H1 (cell line): Measurements from ENCODE around the gene RNF212. TPM values are rescaled to one million over a fixed set of nuclear protein-coding genes. Genes with fewer than 3 reads are reported as not detected.

Experiments
- CTCF ChIA-PET: fragments of 300-600 bp; sonication (Branson Sonifier 250); formaldehyde crosslinking; loops from one replicate; lab custom pipeline; 2021; ENCODE audit not compliant: partially characterized antibody; lab: Charles Lee
- POLR2A ChIA-PET: fragments of 300-600 bp; sonication (Branson Sonifier 250); formaldehyde crosslinking; loops from one replicate; lab custom pipeline; 2021; ENCODE audit warnings: inconsistent platforms; ENCODE audit not compliant: partially characterized antibody; lab: Charles Lee
- DNase-seq, 2 experiments: peaks; one replicate each; pipeline versions ENCODE4 v3.0.0 to v3.0.0-alpha.2; 2010 to 2022; ENCODE audit warnings: low spot score in 2 of 2, low read depth in 1 of 2, mixed read lengths in 1 of 2
- FAIRE-seq: peaks from 2 replicates; lab custom pipeline; 2011; peaks lifted over from hg19 to GRCh38; lab: Jason Lieb, UNC
- H2AFZ ChIP-seq: 2 replicates; pipeline ENCODE4 v1.8.1; 2012; ENCODE audit warnings: low read length, inconsistent platforms
- H2AK5ac ChIP-seq: 2 replicates; pipeline ENCODE4 v1.6.1; 2013; ENCODE audit warnings: low read depth, low read length
- H2BK120ac ChIP-seq: replicated peaks from 2 replicates; pipeline ENCODE3; 2013; ENCODE audit warnings: low read depth, low read length, inconsistent platforms
- H2BK12ac ChIP-seq: 2 replicates; pipeline ENCODE4 v1.6.1; 2013; ENCODE audit warnings: low read depth, low read length
- H2BK15ac ChIP-seq: 2 replicates; pipeline ENCODE4 v1.6.1; 2013; ENCODE audit warnings: low read length
- H2BK20ac ChIP-seq: 2 replicates; pipeline ENCODE4 v1.6.1; 2013; ENCODE audit warnings: low read length
- H2BK5ac ChIP-seq: 2 replicates; pipeline ENCODE4 v1.6.1; 2013; ENCODE audit warnings: low read depth, low read length
- H3K14ac ChIP-seq: 2 replicates; pipeline ENCODE4 v1.6.1; 2013; ENCODE audit warnings: inconsistent platforms; ENCODE audit not compliant: insufficient read length
- H3K18ac ChIP-seq: 2 replicates; pipeline ENCODE4 v1.6.1; 2013; ENCODE audit warnings: low read length; ENCODE audit errors: extremely low read depth
- H3K23ac ChIP-seq: 2 replicates; pipeline ENCODE4 v1.6.1; 2013; ENCODE audit warnings: inconsistent platforms; ENCODE audit not compliant: insufficient read length
- H3K23me2 ChIP-seq: 2 replicates; pipeline ENCODE4 v1.6.1; 2013; ENCODE audit warnings: low read depth, low read length
- H3K27ac ChIP-seq: 2 replicates; pipeline ENCODE4 v1.6.1; 2011; ENCODE audit warnings: low read depth, low read length, inconsistent platforms
- H3K27me3 ChIP-seq, 4 experiments: replicated peaks in 1 of 4; 1 replicate in 1 of 4; 2 replicates in 3 of 4; pipeline versions ENCODE4 v1.6.1 to v1.8.1; 2011 to 2013; ENCODE audit warnings: low read length in 3 of 4, mild to moderate bottlenecking in 3 of 4, inconsistent platforms in 2 of 4, mixed read lengths in 2 of 4, moderate library complexity in 1 of 4; ENCODE audit not compliant: control insufficient read depth in 3 of 4, insufficient read depth in 3 of 4; ENCODE audit errors: extremely low read depth in 1 of 4
- H3K36me3 ChIP-seq, 4 experiments: 2 replicates each; pipeline versions ENCODE4 v1.6.1 to v1.8.1; 2011 to 2013; ENCODE audit warnings: mild to moderate bottlenecking in 4 of 4, low read length in 3 of 4, moderate library complexity in 2 of 4, control low read depth in 1 of 4, inconsistent platforms in 1 of 4; ENCODE audit not compliant: insufficient read depth in 4 of 4, control insufficient read depth in 2 of 4
- H3K4ac ChIP-seq: replicated peaks from 2 replicates; pipeline ENCODE3; 2013; ENCODE audit warnings: low read length, low read depth, mixed read lengths, inconsistent platforms; ENCODE audit not compliant: insufficient read length
- H3K4me1 ChIP-seq, 4 experiments: replicated peaks in 1 of 4; 1 replicate in 1 of 4; 2 replicates in 3 of 4; pipeline versions ENCODE4 v1.6.1 to v1.8.1; 2011 to 2013; ENCODE audit warnings: low read length in 3 of 4, inconsistent platforms in 2 of 4, mixed read lengths in 1 of 4; ENCODE audit not compliant: insufficient read depth in 4 of 4, control insufficient read depth in 3 of 4
- H3K4me2 ChIP-seq, 2 experiments: 2 replicates each; pipeline versions ENCODE4 v1.6.1 to v1.8.1; 2011 to 2013; ENCODE audit warnings: low read depth in 2 of 2, low read length in 2 of 2, control low read depth in 1 of 2, inconsistent platforms in 1 of 2, mild to moderate bottlenecking in 1 of 2; ENCODE audit not compliant: insufficient read depth in 1 of 2
- H3K4me3 ChIP-seq, 4 experiments: fragments of 200-600, 300-600 bp in 1 of 4; sonication (generic), shearing (Covaris generic), sonication (Bioruptor Twin) in 1 of 4; 2 replicates each; pipeline versions ENCODE4 v1.5.1 to v1.8.1; 2011 to 2016; ENCODE audit warnings: low read length in 4 of 4, low read depth in 3 of 4, control low read depth in 2 of 4, inconsistent platforms in 2 of 4, mild to moderate bottlenecking in 2 of 4, mixed read lengths in 1 of 4, moderate library complexity in 1 of 4; ENCODE audit not compliant: insufficient read depth in 2 of 4; ENCODE audit errors: extremely low read depth in 1 of 4
- H3K56ac ChIP-seq: replicated peaks from 2 replicates; pipeline ENCODE3; 2013; ENCODE audit warnings: low read depth, mild to moderate bottlenecking, mixed read lengths, low read length, inconsistent platforms; ENCODE audit not compliant: insufficient read length
- H3K79me1 ChIP-seq: 2 replicates; pipeline ENCODE4 v1.6.1; 2013; ENCODE audit warnings: low read depth, low read length, control low read depth
- H3K79me2 ChIP-seq, 2 experiments: 2 replicates each; pipeline versions ENCODE4 v1.6.1 to v1.8.1; 2012 to 2013; ENCODE audit warnings: low read length in 2 of 2, mild to moderate bottlenecking in 2 of 2, inconsistent platforms in 1 of 2; ENCODE audit not compliant: insufficient read depth in 2 of 2, control insufficient read depth in 1 of 2
- H3K9ac ChIP-seq, 4 experiments: replicated peaks in 1 of 4; 1 replicate in 1 of 4; 2 replicates in 3 of 4; pipeline versions ENCODE4 v1.6.1 to v1.8.1; 2011 to 2013; ENCODE audit warnings: low read depth in 3 of 4, low read length in 3 of 4, control low read depth in 2 of 4, mild to moderate bottlenecking in 2 of 4, moderate library complexity in 2 of 4, inconsistent platforms in 1 of 4; ENCODE audit errors: extremely low read depth in 1 of 4
- H3K9me3 ChIP-seq, 2 experiments: 2 replicates each; pipeline versions ENCODE4 v1.6.1 to v1.8.1; 2012 to 2013; ENCODE audit warnings: mild to moderate bottlenecking in 2 of 2, moderate library complexity in 2 of 2, control low read depth in 1 of 2, inconsistent platforms in 1 of 2, low read depth in 1 of 2, low read length in 1 of 2, mixed read lengths in 1 of 2; ENCODE audit not compliant: insufficient read depth in 2 of 2
- H4K20me1 ChIP-seq, 2 experiments: replicated peaks in 1 of 2; 2 replicates each; pipeline versions ENCODE3 to v1.8.1; 2011 to 2013; ENCODE audit warnings: inconsistent platforms in 2 of 2, low read length in 2 of 2, mild to moderate bottlenecking in 1 of 2; ENCODE audit not compliant: insufficient read depth in 2 of 2, control insufficient read depth in 1 of 2
- H4K5ac ChIP-seq: 2 replicates; pipeline ENCODE4 v1.6.1; 2013; ENCODE audit warnings: low read length, low read depth, mixed read lengths, inconsistent platforms; ENCODE audit not compliant: insufficient read length
- H4K8ac ChIP-seq: 2 replicates; pipeline ENCODE4 v1.8.0; 2013; ENCODE audit warnings: mild to moderate bottlenecking, moderate library complexity, low read length, inconsistent platforms; ENCODE audit not compliant: insufficient read depth; ENCODE audit errors: extremely low read depth
- H4K91ac ChIP-seq: replicated peaks from 2 replicates; pipeline ENCODE3; 2013; ENCODE audit warnings: low read length, mixed read lengths, inconsistent platforms; ENCODE audit not compliant: insufficient read length
- BRCA1 ChIP-seq: IDR thresholded peaks from 2 replicates; pipeline ENCODE4 v1.6.1; 2012; ENCODE audit warnings: low read depth, low read length, improper control_type of control experiment
- CTBP2 ChIP-seq: IDR thresholded peaks from 2 replicates; pipeline ENCODE4 v1.7.0; 2011; ENCODE audit warnings: borderline replicate concordance, mild to moderate bottlenecking, moderate library complexity, mixed read lengths, low read length; ENCODE audit not compliant: insufficient read depth, insufficient read length
- JUN ChIP-seq: IDR thresholded peaks from 2 replicates; pipeline ENCODE4 v1.6.1; 2011; ENCODE audit warnings: low read depth, mild to moderate bottlenecking, improper control_type of control experiment, low read length
- SIX5 ChIP-seq: IDR thresholded peaks from 2 replicates; pipeline ENCODE4 v1.6.1; 2011; ENCODE audit warnings: mild to moderate bottlenecking, low read depth, low read length
- WGBS, 2 experiments: shearing (Covaris generic) in 1 of 2; methylation state at CpG; one replicate each; pipeline versions ENCODE4 v1.1.6 to v1.1.7; 2013 to 2015; ENCODE audit warnings: low lambda C conversion rate in 2 of 2, mixed read lengths in 2 of 2, inconsistent platforms in 1 of 2, low coverage in 1 of 2, missing lambda C conversion rate in 1 of 2; ENCODE audit not compliant: insufficient replicate concordance in 2 of 2, insufficient coverage in 1 of 2, insufficient read length in 1 of 2; ENCODE audit errors: extremely low coverage in 1 of 2, missing lambda C conversion rate in 1 of 2; 5-methylcytosine and 5-hydroxymethylcytosine counted together
- polyA plus RNA-seq, 7 experiments: library from polyadenylated mRNA; depleted of rRNA in 3 of 7; stranded (reverse) in 5 of 7; unstranded in 2 of 7; fragments of >200 nt in 5 of 7; fragments of 200-250 nt in 2 of 7; gene quantifications; 1 replicate in 5 of 7; 2 replicates in 1 of 7; 4 replicates in 1 of 7; pipeline versions ENCODE4 v1.2.1 to v1.2.3, GENCODE V29; 2011 to 2013; ENCODE audit warnings: missing spikeins in 2 of 7, mixed read lengths in 2 of 7
- total RNA-seq: library from RNA; stranded (reverse); fragmentation: NEBNext Ultra II Directional; extraction: Animal tissue kit (Norgen Biotek cat#: 25700); gene quantifications from 2 replicates; pipeline ENCODE4 v1.2.1, GENCODE V29; 2021
- TF ChIP-seq, protein P1 (sequence below): IDR thresholded peaks from 2 replicates; pipeline ENCODE4 v1.6.1; 2011; ENCODE audit warnings: low read length, improper control_type of control experiment
- TF ChIP-seq, protein P2 (sequence below): IDR thresholded peaks from 2 replicates; pipeline ENCODE4 v1.6.1; 2012; ENCODE audit warnings: inconsistent platforms

Gene RNF212
- total and polyA plus RNA-seq, 2 of the 8 experiments (the other 6 are each of a cell fraction or from before 2014, with no cell fraction given), result 3.4 to 5.4 TPM

DNA sequence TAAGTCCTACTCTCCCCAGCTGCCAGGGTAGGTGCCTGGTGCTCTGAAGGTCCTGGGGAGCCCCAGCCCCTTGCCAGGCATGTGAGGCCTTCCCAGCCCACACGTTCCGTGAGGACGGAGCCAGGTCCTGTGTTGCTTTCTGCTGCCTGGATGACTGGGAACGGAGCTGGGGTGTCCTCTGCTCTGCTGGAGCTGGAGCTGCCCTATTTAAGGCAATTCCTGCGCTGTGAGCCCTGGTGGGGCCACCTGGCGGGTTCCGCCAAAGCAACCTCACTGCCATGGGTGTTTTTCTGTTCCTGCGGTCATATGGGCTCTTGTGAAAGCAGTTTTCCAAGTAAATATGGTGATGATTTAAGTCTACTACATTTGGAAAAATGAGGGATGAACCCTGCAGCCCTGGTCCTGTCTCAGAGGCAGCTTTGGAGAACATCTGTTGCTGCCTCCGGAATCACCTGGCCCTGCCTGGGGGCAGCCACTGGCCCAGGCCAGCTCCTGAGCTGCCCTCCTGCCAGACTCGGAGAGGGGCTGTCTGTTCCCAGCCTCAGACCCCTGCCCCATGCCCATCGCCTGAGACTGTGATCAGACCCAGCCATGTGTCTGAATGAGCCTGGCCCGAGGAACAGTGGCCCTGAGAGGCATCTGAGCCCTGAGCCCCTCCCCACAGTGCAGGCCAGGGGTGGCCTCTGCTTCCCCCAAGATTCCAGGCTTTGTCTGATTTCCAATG lies 68.7 kb downstream of the RNF212 start:
- H3K27ac ChIP-seq, result no peak overlapping the region
- FAIRE-seq, result no peak
- no peak for DNase-seq

More for the DNA sequence above, 68.7 kb downstream of the RNF212 start:
- peak overlapping the region; percentile 75 for H3K18ac ChIP-seq
- H3K14ac ChIP-seq, result no peak overlapping the region
- H3K23me2 ChIP-seq, result peaks cover 14% of the 10 kb centered on the region
- H2BK120ac ChIP-seq, result no peak overlapping the region
- no peaks in the 10 kb centered on the region for H3K79me2 ChIP-seq
- no peak overlapping the region for H2AFZ ChIP-seq
- H4K91ac ChIP-seq, result peak overlapping the region; percentile 55
- H2BK5ac ChIP-seq, result peak overlapping the region; percentile 92; the same call in 1 of the 2 replicates
- no peaks in the 10 kb centered on the region for H3K79me1 ChIP-seq
- 85% methylated on average over 12 of the region's 12 CpGs; no CpG with 5 or more reads in 1 of the 2 experiments for WGBS, 2 experiments
- H3K9me3 ChIP-seq, result no peaks in the 10 kb centered on the region
- H2BK12ac ChIP-seq, result peak overlapping the region; percentile 93
- no peak overlapping the region for H4K5ac ChIP-seq
- ChIA-PET CTCF (interaction anchor here (0.7 to 1.1 kb wide), 3 partner anchors 9 to 29 kb away, joined by 3 to 4 read pairs (median 3); no protein-coding TSS in a partner anchor), POLR2A (interaction anchor here (1.3 kb wide), 1 partner anchor 10 kb away, joined by 5 read pairs; no protein-coding TSS in a partner anchor)
- TF ChIP-seq JUN, result no peak
- TF ChIP-seq BRCA1, result no peak
- TF ChIP-seq, protein P1, sequence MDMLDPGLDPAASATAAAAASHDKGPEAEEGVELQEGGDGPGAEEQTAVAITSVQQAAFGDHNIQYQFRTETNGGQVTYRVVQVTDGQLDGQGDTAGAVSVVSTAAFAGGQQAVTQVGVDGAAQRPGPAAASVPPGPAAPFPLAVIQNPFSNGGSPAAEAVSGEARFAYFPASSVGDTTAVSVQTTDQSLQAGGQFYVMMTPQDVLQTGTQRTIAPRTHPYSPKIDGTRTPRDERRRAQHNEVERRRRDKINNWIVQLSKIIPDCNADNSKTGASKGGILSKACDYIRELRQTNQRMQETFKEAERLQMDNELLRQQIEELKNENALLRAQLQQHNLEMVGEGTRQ, result no peak
- TF ChIP-seq SIX5, result no peak
- TF ChIP-seq, protein P2, sequence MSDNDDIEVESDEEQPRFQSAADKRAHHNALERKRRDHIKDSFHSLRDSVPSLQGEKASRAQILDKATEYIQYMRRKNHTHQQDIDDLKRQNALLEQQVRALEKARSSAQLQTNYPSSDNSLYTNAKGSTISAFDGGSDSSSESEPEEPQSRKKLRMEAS, result no peak
- no peak for TF ChIP-seq CTBP2
- no peak overlapping the region for H3K23ac ChIP-seq
- peaks cover 0 to 6% (median 4%) of the 10 kb centered on the region in 4 experiments; a peak in 3 of 7 replicates for H3K27me3 ChIP-seq
- peaks cover 0 to 2% of the 10 kb centered on the region in 2 experiments for H4K20me1 ChIP-seq
- H2BK15ac ChIP-seq, result peak overlapping the region; percentile 94
- H3K9ac ChIP-seq, result no peak overlapping the region; a peak in 1 of 7 replicates
- H3K4me3 ChIP-seq, result no peak overlapping the region
- H3K4ac ChIP-seq, result peak overlapping the region; percentile 89
- peak overlapping the region; percentile 62 for H2BK20ac ChIP-seq
- H3K56ac ChIP-seq, result no peak overlapping the region
- H3K36me3 ChIP-seq, result no peaks in the 10 kb centered on the region
- H3K4me2 ChIP-seq, result no peak overlapping the region
- peak overlapping the region; percentile 68; the same call in 1 of the 2 replicates for H4K8ac ChIP-seq
- H2AK5ac ChIP-seq, result peak overlapping the region; percentile 90; the same call in 1 of the 2 replicates
- H3K4me1 ChIP-seq, result peaks cover 0 to 19% (median 13%) of the 10 kb centered on the region in 4 experiments; a peak in 6 of 7 replicates
